Upper lobe of right lung (tissue), 1 donor: ENCODE data around the gene SPATA9. TPM values are rescaled to one million over a fixed set of nuclear protein-coding genes. Genes with fewer than 3 reads are reported as not detected.

Experiments
- ATAC-seq: fragments of 200-7000 bp; cut with Tn5 transposase; one replicate; pipeline ENCODE4 v1.9.1; 2020; ENCODE audit warnings: mild to moderate bottlenecking, moderate library complexity
- DNase-seq: peaks from one replicate; pipeline ENCODE4 v3.0.0-alpha.2; 2020
- H3K27ac ChIP-seq: fragments of 200-600 bp; one replicate; pipeline ENCODE4 v1.8.0; 2022
- H3K27me3 ChIP-seq: fragments of 200-600 bp; one replicate; pipeline ENCODE4 v1.8.0; 2022; ENCODE audit warnings: mild to moderate bottlenecking
- H3K36me3 ChIP-seq: fragments of 200-600 bp; one replicate; pipeline ENCODE4 v1.8.0; 2022
- H3K4me1 ChIP-seq: fragments of 200-600 bp; one replicate; pipeline ENCODE4 v1.8.0; 2022
- H3K4me3 ChIP-seq: fragments of 200-600 bp; one replicate; pipeline ENCODE4 v1.8.0; 2022; ENCODE audit warnings: mild to moderate bottlenecking
- H3K9me3 ChIP-seq: fragments of 200-600 bp; one replicate; pipeline ENCODE4 v1.8.0; 2022
- CTCF ChIP-seq: fragments of 200-600 bp; IDR thresholded peaks from one replicate; pipeline ENCODE4 v1.8.0; 2022; ENCODE audit warnings: antibody characterized with exemption
- intact Hi-C: fragments of 100-400 bp; cut with DNase I; formaldehyde crosslinking; loops from one replicate; pipeline ENCODE4 v1.11.0; 2022
- total RNA-seq: library from RNA; stranded (reverse); fragmentation: NEBNext Ultra II Directional; extraction: Animal tissue kit (Norgen Biotek cat#: 25700); gene quantifications from one replicate; pipeline ENCODE4 v1.2.1, GENCODE V29; 2021
- donor health status: DM: no; HTN: yes; CAD: no; lungs with severe emphysema.

SPATA9 gene
- total RNA-seq, 1 donor from 2014 or later, result not detected

GRCh38 chr5:95690333-95690732, 7.5 kb upstream of the SPATA9 start:
- TF ChIP-seq CTCF, result no peak
- Histone ChIP-seq H3K4me3 (no peak overlapping the region), H3K4me1 (no peaks in the 10 kb centered on the region), H3K36me3 (no peaks in the 10 kb centered on the region), H3K27me3 (no peaks in the 10 kb centered on the region), H3K9me3 (no peaks in the 10 kb centered on the region), H3K27ac (no peak overlapping the region)
- ATAC-seq, result no peak
- intact Hi-C loops, result no loop called here
- DNase-seq, result no peak

- no peak for DNase-seq
- Histone ChIP-seq H3K4me3 (no peak overlapping the region), H3K27me3 (no peaks in the 10 kb centered on the region), H3K27ac (no peak overlapping the region), H3K4me1 (no peaks in the 10 kb centered on the region), H3K36me3 (no peaks in the 10 kb centered on the region), H3K9me3 (no peaks in the 10 kb centered on the region)
- ATAC-seq, result no peak
- intact Hi-C loops, result no loop called here
- no peak for TF ChIP-seq CTCF
Measured at GRCh38 chr5:95689680-95690079, 6.9 kb upstream of the SPATA9 start.

GRCh38 chr5:95686651-95687050, 3.9 kb upstream of the SPATA9 start:
- Histone ChIP-seq H3K4me3 (no peak overlapping the region), H3K9me3 (no peaks in the 10 kb centered on the region), H3K27ac (no peak overlapping the region), H3K36me3 (no peaks in the 10 kb centered on the region), H3K27me3 (no peaks in the 10 kb centered on the region), H3K4me1 (no peaks in the 10 kb centered on the region)
- intact Hi-C loops, result no loop called here
- ATAC-seq (no peak), DNase-seq (no peak)
- TF ChIP-seq CTCF, result no peak

- no peaks in the 10 kb centered on the region for H3K4me1 ChIP-seq
- no peak for TF ChIP-seq CTCF
- DNase-seq, result no peak
- intact Hi-C loops, result no loop called here
- ATAC-seq, result no peak
- H3K27ac ChIP-seq, result no peak overlapping the region
- H3K4me3 ChIP-seq, result no peak overlapping the region
- no peaks in the 10 kb centered on the region for H3K27me3 ChIP-seq
- H3K36me3 ChIP-seq, result no peaks in the 10 kb centered on the region
- H3K9me3 ChIP-seq, result no peaks in the 10 kb centered on the region
Measured at GRCh38 chr5:95684361-95684760, 1.6 kb upstream of the SPATA9 start.

- TF ChIP-seq CTCF, result no peak
- Histone ChIP-seq H3K27ac (no peak overlapping the region), H3K9me3 (no peaks in the 10 kb centered on the region), H3K4me3 (no peak overlapping the region), H3K27me3 (no peaks in the 10 kb centered on the region), H3K4me1 (peaks cover 10% of the 10 kb centered on the region), H3K36me3 (no peaks in the 10 kb centered on the region)
- intact Hi-C loops, result no loop called here
- ATAC-seq, result no peak
- no peak for DNase-seq
Measured at GRCh38 chr5:95673081-95673480, 9.7 kb downstream of the SPATA9 start.

- intact Hi-C loops, result no loop called here
- ATAC-seq, result no peak
- Histone ChIP-seq H3K27ac (no peak overlapping the region), H3K4me1 (peaks cover 10% of the 10 kb centered on the region), H3K4me3 (no peak overlapping the region), H3K27me3 (no peaks in the 10 kb centered on the region), H3K9me3 (no peaks in the 10 kb centered on the region), H3K36me3 (no peaks in the 10 kb centered on the region)
- no peak for DNase-seq
- TF ChIP-seq CTCF, result no peak
Measured at GRCh38 chr5:95672641-95673040, 10.2 kb downstream of the SPATA9 start.
